DMS 273 treated with DMSO at 0.1 percent for 48 hours (cell line): Measurements from ENCODE around the gene CC2D1A.
"Not testable (repeated sequence)": the region's sequence is repeated elsewhere in the genome, so short reads cannot be mapped to it uniquely, and the experiment has no call there.

ENCODE experiments used
- DNase-seq: peaks from one replicate; lab custom pipeline; 2025; lab: John Stamatoyannopoulos, UW

Gene CC2D1A

DNA sequence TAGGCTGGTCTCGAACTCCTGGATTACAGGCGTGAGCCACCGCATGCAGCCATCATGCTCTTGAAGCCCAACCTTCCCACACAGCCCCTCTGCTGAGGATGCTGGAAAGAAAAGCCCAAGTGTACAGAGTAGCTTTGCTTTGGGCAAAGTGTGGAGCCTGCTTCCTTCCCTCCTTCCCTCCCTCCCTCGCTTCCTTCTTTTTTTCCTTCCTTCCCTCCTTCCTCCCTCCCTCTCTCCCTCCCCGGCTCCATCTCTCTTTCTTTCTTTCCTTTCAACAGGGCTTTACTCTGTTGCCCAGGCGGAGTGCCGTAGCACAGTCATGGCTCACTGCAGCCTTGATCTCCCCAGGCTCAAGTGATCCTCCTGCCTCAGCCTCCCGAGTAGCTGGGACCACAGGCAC lies 2.7 kb downstream of the CC2D1A start:
- no peak for DNase-seq

DNA sequence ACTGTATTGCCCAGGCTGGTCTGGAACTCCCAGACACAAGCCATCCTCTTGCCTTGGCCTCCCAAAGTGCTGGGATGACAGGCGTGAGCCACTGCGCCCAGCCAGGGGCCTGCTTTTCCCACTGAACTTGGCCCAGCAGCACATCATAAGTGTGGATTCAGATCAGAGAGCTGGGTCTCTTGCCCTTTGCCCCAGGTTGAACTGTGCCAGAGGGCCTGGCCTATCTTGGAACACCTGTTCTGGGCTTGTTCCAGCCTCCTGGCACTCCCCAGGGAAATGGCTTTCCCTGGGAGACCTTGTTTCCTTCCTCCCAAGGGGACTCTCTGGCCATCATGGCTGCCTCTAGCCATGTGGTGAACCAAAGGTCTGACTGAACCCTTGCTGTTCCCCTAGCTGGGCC lies 3.4 kb downstream of the CC2D1A start:
- DNase-seq, result no peak

DNA sequence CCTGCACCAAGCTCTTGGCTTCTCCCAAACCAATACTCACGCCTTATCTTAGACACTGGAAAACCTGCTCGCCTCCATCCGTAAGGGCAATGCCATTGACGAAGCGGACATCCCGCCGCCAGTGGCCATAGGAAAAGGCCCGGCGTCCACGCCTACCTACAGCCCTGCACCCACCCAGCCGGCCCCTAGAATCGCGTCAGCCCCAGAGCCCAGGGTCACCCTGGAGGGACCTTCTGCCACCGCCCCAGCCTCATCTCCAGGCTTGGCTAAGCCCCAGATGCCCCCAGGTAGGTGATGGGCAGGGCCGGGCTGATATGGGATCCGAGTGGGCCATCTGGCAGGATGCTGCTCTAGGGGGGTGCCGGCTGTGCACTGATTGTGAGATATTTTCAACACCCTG lies 7.4 kb downstream of the CC2D1A start:
- no peak for DNase-seq

DNA sequence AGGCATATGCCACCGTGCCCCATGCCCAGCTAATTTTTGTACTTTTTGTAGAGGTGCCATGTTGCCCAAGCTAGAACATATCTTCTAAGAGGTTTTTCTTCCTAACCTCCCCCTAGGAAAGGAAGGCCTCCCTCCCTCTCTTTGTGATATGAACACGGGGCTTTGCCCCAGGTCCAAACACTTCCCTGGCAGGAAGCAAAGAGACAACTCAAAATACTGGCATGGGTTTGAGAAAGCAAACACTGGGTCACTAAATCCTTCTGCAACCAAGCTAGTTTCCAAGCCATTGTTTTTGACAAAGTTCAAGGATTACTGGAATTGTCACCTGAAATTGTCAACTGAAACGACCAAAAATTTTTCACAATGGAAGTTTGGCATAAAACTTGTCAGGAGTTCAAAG lies 8.8 kb downstream of the CC2D1A start:
- no peak for DNase-seq

DNA sequence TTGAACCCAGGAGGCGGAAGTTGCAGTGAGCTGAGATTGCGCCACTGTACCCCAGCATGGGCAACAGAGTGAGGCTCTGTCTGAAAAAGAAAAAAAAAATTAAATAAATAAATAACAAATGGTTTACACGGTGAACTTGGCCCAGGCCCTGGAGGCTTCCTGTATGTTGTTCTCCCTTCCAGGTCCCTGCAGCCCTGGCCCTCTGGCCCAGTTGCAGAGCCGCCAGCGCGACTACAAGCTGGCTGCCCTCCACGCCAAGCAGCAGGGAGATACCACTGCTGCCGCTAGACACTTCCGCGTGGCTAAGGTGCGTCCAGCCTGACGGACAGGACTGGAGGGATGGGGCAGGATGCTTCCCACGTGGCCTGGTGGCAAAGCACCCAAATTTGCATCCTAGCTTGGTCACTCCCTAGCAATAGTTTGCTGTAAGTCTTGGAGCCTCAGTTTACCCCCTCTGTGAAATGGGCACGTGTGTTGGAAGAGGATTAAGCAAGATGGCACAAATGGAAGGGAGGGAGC lies 11.9 kb downstream of the CC2D1A start:
- no peak for DNase-seq

DNA sequence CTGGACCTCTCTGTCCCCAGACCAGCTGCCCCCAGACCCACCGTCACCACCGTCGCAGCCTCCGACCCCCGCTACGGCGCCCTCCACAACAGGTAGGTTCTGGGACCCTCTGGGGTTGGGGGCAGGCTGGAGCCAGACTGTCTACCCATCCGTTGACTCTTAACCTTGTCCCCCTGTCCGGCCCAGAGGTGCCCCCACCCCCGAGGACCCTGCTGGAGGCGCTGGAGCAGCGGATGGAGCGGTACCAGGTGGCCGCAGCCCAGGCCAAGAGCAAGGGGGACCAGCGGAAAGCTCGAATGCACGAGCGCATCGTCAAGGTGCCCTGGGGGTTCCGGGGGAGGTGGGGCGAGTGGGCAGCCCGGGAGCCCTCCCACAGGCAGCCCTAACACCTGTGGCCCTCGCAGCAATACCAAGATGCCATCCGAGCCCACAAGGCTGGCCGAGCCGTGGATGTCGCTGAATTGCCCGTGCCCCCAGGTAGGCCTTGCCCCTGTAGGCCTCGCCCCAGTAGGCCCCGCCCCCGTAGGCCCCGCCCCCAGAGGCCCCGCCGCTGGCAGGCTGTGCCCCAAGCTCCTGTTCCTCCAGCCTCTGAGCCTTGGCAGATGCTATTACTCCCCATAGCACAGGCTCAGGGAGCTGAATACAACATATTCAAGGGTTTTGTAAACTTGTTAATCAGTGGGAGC lies 12.9 kb downstream of the CC2D1A start:
- DNase-seq, result no peak

DNA sequence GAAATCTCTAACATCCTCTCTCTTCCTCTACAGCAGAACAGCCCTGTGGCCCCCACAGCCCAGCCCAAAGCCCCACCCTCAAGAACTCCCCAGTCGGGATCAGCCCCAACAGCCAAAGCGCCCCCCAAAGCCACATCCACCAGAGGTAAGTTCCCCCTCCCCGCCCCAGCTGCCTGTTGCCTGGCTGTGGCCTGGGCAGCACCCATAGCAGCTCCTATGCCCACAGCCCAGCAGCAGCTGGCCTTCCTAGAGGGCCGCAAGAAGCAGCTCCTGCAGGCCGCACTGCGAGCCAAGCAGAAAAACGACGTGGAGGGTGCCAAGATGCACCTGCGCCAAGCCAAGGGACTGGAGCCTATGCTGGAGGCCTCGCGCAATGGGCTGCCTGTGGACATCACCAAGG lies 14.5 kb downstream of the CC2D1A start:
- no peak for DNase-seq

DNA sequence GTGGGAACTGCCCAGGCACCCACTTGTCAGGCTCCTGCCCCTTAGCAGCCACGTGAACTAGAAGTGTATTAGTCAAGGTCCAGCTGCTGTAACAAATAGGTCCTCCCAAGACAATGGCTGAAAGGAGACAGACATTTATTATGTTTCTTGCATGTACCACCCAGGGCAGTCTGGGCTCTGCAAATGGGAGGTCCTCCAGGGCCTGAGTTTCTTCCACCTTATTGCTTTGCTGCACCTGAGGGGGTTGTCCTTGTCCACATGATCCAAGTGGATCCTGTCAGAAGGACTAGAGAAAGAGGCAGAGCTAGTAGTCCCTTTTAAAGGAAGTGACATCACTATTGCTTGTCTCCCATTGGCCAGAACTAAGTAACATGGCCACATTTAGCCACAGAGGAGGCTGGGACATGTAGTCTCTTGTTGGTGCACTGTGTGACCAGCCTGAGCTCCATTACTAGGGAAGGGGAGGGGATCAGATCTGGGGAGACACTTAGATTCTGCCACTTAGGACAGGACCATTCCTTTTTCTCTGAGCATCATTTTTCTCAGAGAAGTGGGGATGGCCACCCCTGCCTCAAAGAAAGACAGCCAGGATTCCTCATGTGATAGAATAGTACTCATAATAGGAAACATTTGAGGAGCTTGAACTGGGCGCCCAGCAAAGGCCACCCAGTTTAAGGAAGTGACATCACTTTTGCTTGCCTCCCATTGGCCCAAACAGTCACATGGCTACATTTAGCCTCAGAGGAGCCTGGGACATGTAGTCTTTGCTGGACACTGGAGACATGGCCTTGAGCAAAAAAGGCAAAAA lies 15.1 kb downstream of the CC2D1A start:
- peak; percentile 54 for DNase-seq

DNA sequence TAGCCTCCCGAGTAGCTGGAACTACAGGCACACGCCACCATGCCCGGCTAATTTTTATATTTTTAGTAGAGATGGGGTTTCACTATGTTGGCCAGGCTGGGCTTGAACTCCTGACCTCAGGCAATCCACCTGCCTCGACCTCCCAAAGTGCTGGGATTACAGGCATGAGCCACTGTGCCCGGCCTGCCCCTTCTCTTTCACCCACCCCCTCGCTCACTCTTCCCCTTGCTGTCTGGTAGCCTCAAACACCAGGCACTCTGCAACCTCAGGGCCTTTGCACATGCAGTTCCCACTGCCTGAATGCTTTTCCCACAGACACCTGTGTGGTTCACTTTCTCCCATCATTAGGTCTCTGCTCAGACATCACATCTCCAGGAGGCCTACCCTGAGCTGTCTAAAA lies 16.1 kb downstream of the CC2D1A start:
- not testable (repeated sequence) for DNase-seq

DNA sequence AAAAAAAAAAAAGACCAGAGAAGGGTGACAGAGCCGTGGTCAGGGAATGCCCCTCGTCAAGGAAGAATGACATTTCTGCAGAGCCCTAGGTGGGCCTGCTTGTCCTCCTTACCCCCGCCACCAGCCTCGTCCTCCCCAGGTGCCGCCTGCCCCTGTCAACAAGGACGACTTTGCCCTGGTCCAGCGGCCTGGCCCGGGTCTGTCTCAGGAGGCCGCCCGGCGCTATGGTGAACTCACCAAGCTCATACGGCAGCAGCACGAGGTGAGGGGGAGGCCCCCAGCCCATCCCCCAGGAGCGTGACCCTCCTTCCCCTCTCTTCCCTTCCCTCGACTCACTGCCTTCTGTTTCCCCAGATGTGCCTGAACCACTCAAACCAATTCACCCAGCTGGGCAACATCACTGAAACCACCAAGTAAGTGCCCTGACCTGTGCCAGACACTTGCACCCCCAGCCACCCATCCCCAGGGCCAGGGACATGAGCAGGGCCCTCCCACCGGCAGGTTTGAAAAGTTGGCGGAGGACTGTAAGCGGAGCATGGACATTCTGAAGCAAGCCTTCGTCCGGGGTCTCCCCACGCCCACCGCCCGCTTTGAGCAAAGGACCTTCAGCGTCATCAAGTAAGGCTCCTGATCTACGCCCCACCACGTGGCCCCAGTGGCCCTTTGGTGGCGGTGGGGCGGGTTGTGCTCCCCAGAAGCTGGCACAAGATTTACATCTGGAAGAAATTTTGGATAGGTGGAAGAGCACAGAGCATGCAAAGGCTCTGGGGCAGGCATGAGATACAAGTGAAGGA lies 17.4 kb downstream of the CC2D1A start:
- no peak for DNase-seq

DNA sequence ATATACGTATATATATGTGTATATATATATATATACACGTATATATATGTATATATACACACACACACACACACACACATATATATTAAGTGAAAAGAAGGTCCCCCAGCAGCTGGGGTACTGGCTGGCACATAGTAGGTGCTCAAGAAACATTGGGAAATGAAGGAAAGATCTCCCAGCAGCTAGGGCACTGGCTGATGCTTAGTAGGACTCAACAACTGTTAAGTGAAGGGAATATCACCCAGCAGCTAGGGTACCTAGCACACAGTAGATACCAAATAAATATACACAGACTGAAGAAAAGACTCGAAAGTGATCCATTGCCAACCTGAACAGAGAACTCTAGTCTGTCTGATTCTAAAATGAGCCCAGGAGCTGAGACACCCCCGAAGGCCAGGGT lies 20.0 kb downstream of the CC2D1A start:
- DNase-seq, result no peak

DNA sequence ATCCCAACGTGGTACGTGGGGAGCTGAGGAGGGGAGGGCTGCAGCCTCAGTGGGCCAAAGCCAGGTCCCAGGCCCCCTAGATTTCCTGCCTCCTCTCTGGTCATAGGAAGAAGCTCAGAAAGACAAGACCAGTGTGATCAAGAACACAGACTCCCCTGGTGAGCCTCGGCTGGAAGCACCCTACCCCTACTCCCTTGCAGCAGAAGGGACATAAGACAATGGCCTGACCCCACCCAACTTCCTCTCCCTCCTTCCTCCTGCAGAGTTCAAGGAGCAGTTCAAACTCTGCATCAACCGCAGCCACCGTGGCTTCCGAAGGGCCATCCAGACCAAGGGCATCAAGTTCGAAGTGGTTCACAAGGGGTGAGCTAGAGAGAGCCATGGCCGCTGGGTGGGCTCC lies 20.7 kb downstream of the CC2D1A start:
- no peak for DNase-seq

DNA sequence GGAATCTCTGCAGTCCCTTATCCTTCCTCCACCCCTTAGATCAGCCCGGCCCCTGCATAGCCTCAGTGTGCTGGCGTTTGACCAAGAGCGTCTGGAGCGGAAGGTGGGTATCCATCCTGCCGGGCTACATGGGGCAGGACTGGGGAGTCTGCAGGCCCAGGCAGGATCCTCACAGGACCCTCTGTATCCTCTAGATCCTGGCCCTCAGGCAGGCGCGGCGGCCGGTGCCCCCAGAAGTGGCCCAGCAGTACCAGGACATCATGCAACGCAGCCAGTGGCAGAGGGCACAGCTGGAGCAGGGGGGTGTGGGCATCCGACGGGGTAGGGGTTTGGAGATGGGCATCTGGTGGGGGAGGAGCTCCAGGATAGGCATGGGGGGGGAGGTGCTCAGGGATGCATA lies 23.3 kb downstream of the CC2D1A start:
- no peak for DNase-seq

DNA sequence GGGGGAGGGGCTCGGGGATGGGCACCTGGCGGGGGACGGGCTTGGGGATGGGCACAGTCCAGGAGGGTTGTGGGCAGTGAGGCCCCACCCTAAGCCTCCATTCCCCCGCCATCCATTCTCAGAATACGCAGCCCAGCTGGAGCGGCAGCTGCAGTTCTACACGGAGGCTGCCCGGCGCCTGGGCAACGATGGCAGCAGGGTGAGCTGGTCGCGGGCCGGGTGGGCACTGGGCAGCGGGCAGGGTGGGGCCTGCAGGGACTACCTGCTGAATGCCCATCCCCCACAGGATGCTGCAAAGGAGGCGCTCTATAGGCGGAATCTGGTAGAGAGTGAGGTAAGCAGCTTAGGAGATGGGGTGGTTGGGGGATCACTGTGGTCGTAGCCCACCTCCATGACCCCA lies 24.0 kb downstream of the CC2D1A start:
- no peak for DNase-seq

DNA sequence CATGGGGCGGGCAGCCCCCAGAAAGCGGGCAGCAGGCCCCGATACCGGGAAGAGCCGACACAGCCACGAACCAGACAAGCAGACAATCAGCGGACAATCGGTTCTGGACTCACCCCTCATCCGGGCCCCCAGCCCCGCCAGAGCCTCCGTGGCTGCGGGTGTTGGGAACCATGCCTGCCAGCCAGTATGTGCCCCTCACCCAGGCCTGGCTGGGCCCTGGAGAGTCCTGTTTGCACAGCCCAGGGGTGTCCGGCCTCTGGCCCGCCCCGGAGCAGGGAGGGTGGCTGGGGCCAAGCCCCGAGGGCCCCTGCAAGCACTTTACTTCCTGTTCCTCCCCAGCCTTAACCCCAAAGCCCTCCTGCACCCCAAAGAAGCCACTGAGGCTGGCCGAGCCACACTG lies 24.4 kb downstream of the CC2D1A start:
- no peak for DNase-seq

DNA sequence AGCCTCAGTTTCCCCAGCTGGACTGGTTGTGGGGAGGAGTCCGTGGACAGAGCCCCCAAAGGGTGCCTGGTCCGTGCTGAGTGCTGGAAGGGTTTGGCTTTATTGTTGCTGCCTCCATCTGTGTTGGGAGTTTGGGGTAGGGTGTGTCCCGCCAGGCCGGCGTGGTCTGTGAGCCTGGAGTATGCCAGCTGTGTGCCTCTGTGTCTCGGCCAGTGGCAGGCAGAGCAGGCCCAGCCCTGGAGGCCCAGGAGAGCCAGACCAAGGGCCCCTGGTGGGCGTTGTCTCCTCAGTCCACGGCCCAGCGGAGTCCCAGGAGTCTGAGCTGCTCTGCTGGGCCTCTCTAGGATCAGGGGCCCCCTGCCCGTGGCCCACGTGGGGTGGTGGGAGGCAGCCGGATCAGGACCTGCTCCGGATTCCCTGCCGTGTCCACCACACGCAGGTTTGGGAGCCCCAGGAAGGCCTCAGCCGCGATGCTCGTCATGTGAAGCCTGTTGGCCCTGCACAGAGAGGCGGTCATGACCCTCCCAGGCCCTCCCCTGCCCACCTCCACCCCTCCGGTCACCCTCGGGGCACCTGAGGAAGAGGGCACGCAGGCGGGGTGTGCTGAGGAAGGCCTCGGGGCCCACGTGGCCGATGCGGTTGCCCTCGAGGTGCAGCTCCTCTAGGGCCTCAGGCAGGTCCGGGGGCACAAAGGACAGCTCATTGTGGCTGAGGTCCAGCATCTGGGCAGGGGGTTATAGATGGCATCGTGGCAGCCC lies 25.6 kb downstream of the CC2D1A start:
- no peak for DNase-seq

DNA sequence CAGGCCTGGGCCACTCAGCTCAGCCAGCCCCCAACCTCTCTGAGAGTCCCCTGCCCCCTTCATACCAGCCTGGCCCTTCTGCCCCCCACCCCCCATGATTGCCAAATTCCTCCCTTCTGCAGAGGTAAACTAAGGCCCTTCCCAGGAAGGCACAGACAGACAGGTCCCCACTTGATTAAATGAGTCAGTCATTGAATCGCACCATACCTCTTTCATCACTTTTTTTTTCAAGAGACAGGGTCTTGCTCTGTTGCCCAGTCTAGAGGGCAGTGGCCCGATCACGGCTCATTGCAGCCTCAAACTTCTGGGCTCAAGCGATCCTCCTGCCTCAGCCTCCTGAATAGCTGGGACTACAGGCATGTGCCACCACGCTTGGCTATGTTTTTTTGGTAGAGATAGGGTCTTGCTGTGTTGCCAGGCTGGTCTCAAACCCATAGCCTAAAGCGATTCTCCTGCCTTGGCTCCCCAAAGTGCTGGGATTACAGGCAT lies 26.2 kb downstream of the CC2D1A start:
- DNase-seq, result no peak

DNA sequence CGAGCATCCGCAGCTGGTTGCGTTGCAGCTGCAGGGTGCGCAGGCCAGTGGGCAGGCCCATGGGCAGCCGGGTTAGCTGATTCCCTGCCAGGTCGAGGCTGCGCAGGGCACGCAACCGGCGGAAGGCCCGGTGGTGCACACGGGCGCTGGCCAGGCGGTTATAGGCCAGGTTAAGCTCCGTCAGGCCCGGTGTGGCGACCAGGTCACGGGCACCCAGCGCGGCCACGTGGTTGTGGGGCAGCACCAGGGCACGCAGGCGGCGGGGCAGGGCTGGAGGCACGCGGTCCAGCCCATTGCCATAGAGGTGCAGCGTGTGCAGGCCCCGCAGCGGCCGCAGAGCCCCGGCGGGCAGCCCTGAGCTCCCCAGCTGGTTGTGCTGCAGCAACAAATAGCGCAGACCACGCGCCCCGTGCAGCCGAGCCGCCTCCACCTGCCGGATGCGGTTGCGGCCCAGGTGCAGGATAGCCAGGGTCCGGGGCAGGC lies 27.0 kb downstream of the CC2D1A start:
- DNase-seq, result no peak

DNA sequence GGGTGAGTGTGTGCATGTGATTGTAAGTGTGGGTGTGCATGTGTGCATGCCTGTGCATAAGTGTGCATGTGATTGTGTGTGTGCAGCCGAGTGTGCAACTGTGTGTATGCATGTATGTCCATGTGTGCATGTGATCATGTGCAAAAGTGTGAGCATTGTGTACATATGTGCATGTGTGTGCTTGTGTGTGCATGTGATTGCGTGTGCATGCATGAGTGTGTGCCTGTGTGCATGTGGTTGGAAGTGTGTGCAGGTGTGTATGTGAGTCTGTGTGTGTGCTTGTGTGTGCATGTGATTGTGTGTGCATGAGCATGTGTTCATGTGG lies 28.7 kb downstream of the CC2D1A start:
- DNase-seq, result no peak

DNA sequence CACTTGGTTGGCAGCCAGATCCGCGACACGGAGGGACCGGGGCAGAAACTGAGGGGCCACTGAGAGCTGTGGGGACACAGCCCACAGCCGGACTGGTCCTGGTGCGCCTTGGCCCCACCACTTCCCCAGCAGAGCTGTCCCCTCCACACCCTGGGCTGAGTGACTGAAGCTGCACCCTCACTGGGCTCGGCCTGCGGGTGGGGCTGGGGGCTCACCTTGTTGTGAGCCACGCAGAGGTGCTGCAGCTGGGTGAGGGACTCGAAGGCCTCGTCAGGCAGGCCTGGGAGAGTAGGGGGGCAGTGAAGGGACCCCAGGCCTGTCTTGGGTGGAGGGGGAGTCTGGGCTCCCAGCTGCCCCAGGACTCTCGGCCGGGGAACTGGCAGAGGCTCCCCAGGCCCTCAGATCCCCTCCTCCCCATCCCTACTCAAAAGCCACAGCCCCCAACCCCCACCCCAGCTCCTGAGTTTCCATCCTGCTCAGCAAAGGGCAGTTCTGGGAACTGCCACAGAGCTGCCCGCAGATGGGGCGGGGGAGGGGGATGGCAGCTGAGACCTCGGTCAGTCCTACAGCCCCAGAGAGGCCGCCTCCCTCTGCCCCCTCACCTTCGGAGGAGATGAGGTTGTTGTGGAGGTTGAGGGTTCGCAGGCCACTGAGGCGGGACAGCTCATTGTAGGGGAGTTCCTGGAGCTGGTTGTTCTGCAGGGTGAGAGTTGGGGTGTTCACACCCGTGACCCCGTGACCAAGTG lies 29.9 kb downstream of the CC2D1A start:
- DNase-seq, result no peak
